HG03159 (cell line): Measurements from ENCODE around the gene RIMKLA.
A peak's percentile ranks its signal among the peaks of the same experiment; 100 is the strongest.

Source experiments
- ATAC-seq: cut with Tn5 transposase; IDR thresholded peaks from one replicate; pipeline ENCODE4 v1.9.1; 2021; ENCODE audit warnings: mild to moderate bottlenecking, moderate library complexity; ENCODE audit not compliant: unreplicated experiment

The RIMKLA gene

DNA sequence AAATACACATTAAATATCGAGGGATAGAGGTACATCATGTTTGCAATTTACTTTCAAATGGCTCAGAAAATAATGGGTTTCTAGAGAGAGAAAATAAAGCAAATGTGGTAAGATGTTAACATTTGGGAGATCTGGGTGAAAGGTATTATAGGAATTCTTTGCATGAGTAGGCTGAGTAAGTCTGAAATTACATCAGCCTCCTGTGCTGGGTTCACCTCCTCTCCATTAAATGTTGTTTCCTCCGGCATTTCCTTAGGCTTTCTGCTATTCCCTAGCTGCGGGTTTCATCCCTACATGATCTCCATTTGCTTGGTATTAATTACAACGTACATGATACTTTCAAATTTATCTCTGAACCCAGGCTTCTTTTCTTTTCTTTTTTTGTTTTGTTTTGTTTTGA lies 43.6 kb downstream of the RIMKLA start:
- ATAC-seq, result no peak

DNA sequence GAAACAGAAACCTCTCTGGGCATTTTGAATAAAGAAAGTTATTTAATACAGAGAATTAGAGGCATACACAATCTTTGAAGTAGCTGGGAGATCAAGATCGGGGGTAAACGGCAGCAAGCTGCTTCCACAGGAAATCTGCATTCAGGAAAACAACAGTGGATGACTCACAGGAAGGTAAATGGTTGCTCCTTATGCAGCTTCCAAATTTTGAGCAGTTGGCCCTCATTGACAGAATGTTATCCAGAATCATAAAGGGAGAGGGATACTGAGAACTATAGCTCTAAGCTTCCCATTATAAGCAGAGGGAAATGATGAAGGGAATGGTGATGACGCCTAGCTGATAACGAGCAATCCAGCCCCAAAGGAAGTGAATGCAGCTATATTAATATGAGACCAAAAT lies 46.6 kb downstream of the RIMKLA start:
- no peak for ATAC-seq

DNA sequence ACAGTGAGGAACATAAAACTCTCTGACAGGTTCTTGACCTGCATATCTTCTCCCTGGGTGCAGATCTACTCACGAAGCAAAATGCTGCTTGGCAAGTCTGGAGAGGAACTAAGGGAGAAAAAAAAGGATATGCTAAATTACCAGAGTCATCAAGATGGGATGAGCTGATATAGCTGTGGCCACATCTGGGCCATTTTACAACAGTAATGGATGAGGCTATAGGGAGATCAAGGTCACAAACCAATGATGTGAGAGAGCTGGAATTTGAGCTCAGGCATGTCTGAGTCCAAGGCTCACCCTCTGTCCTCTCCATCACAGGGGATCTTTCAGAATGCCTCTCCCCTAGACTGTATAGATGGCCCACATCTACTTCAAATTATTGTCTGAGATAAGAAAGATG lies 49.0 kb downstream of the RIMKLA start:
- ATAC-seq, result no peak

DNA sequence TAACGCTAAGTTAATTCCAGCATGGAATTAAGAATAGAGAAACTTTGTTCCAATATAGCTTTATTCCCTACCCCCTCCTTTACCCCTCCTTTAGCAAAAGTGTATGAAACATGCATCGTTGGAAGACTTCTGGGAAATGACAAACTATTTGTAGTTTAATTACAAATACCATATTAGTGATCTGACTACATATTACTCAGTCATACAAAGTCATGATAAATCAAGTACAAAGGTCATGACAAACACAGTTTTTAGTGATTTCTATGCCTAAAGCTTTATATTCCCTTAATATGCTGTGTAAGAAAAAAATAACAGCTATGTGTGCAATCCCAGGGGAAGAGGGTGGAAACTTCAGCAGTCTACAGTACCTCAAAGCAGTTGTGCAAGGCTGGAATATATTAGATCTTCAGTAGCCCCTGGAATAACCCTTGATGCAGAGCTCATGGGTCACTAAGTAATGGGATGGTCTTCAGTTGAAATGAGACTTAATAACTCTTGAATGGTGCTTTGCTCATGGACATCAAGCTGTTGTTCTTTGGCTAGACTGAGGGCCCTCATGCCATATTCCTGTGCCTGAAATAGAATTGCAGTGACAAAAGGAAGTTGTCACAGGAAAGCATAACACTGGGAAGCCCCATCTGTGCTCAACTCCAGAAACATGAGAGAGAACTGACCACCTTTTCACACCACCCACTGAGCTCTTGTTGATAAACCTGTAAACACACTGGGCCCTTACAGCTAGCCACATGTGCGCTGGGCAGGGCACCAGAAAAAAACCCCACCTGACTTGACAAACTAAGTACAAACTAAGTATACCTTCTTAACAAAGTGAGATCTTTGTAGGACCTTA lies 49.9 kb downstream of the RIMKLA start:
- no peak for ATAC-seq

DNA sequence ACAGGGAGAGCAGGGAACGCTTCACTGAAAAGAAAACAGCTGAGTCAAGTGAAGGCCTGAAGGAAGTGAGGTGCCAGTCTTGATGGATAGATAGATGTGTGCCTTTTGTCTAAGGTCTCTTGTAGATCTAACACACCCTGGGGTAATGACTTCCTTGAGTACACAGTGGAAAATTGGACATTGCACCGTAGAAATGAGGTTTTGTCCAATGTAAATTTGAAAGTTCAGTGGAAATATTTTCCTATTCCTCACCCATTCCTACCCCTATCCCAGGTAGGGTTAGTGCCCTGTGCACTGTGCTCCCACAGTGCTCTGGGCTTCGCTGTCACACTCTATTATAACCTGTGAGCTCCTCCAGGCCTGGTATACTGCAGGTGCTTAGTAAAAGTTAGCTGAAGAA lies 50.9 kb downstream of the RIMKLA start:
- no peak for ATAC-seq

DNA sequence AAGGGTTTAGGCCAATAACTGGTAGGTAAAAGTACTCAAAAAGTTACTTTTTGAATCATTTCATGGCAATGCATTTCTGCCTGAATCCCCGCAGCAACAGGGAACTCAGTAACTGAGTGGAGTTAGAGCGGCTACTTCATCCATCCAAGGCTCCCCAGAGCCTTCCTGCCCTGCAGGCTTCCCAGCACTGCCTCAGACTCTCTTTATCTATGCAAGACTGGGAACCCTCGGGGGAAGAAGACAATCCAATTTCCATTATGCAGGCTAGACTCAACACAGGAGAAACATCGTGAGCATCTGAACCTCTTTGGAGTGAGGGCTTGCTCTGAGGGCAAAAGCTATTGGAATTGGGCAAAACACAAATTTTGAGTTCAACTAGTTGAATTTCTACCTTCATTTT lies 52.1 kb downstream of the RIMKLA start:
- no peak for ATAC-seq

DNA sequence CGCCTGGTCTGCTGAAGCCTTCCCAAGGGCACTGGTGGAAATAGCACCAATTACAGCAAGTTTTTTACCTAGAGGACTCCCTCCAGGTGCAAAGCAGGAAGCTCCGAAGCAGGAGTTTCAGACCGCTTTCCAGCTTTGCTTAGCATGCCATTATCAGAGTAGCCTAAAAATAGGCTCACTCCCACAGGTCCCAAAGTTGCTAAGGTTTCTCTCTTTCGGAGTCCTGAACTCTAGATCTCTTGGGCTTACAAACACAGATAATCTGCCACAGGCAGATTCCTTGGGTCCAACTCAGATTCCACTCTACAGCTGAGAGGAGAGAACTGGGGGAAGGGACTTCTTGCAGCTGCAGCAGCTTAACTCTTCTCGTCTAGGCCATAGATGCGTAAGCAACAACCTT lies 52.8 kb downstream of the RIMKLA start:
- no peak for ATAC-seq

DNA sequence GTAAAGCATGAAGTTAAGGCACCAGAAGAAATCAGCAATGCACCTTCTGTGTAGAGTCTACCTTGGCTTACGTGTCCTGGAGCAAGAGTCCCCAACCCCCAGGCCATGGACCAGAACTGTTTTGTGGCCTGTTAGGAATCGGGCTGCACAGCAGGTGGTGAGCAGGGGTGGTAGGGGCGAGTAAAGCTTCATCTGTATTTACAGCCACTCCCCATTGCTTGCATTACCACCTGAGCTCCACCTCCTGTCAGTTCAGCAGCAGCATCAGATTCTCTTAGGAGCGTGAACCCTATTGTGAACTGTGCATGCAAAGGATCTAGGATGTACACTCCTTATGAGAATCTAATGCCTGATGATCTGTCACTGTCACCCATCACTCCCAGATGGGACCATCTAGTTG lies 53.7 kb downstream of the RIMKLA start:
- ATAC-seq, result no peak

DNA sequence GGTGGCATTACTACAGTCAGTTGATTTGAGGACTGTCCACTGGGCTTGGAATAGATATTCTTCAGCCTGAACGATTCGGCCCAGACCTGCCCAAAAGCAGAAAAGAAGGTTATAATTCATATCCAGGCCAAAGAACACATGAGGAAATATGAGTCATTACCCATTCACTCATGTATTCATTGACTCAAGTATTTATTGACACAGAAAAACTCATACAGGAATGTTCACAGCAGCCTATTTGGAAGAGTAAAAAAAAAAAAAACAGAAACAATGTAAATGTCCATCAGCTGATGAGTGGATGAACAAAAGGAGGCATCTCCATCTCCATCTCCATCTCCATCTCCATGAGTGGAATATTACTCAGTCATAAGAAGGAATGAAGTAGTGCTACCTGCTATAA lies 59.3 kb downstream of the RIMKLA start:
- no peak for ATAC-seq

DNA sequence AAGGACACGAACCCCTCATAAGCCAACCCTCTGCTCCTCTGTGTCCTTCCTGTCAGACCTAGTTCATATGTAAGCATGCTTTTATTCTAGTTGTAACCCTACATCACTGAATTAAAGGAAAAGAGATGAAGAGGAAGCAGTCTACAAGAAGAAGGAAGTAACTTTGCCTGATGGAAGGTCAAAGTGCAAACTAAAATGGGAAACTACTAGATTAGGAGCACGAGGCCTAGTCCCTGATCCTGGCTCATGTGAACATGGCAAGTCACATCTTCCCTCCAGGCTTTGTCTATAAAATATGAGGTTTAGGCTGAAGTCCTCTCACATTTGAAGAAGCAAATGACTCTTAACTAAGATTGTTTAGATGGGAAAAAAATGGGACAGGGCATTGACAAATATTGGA lies 62.1 kb downstream of the RIMKLA start:
- ATAC-seq, result no peak

DNA sequence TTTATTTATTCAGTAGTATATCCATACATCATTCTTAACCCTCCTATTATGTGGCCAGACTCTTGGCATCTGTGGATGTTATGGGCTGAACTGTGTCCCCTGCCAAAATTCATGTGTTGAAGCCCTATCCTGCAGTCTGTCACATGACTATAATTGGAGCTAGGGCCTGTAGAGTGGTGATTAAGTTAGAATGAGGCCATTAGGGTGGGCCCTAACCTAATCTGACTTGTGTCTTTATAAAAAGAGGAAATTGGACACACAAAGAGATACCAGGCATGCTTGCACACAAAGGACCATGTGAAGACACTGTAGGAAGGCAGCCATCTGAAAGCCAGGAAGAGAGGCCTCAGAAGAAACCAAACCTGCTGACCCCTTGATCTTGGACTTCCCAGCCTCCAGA lies 68.7 kb downstream of the RIMKLA start:
- no peak for ATAC-seq

DNA sequence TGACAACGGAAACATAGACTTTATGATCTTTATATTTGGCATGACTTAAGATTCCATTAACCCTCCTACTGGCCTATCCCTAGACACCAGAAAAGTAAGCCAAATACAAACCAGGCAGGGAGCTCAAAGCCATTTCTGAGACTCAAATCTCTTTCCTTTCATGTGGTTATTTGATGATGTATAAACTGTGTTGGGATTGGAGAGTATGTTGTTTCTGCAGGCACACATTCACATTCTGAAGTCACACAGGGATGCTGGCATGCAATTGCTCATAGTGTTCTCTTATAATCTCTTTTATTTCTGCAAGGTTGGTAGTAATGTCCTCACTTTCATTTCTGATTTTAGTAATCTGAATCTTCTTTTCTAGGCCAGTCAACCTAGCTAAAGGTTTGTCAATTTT lies 69.5 kb downstream of the RIMKLA start:
- no peak for ATAC-seq

DNA sequence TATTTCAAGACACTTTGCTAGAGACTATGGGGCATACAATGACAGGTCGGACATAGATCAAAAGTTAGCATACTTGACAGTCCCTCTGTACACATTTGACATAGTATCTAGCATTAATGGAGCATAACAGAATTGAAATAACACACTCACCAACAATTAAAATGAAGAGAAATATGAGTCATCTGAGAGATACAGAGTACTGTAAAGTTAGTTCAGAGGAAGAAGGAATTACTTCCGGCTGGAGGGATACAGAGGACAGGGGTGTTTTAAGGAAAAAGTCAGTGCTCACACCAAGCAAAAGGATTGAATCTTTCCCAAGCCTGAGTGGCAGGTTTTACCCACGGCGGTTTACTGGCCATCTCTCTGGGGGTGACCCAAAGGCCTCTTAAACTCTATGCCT lies 72.8 kb downstream of the RIMKLA start:
- ATAC-seq, result no peak

DNA sequence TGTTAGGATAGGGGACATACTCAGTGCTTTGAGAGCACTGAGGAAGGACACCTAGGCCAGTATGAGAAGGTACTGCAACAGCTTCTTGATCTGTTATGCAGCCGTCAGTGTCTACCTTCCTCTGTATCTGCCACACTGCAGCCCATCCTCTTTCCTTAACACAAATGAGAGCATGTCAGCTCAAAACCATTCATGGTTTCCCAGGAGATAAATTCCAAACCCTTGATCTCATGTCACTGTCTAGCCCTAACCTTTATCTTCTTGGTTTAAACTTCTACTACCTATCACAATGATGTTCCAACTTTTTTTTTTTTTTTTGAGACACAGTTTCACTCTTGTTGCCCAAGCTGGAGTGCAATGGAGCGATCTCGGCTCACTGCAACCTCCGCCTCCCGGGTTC lies 73.8 kb downstream of the RIMKLA start:
- no peak for ATAC-seq

DNA sequence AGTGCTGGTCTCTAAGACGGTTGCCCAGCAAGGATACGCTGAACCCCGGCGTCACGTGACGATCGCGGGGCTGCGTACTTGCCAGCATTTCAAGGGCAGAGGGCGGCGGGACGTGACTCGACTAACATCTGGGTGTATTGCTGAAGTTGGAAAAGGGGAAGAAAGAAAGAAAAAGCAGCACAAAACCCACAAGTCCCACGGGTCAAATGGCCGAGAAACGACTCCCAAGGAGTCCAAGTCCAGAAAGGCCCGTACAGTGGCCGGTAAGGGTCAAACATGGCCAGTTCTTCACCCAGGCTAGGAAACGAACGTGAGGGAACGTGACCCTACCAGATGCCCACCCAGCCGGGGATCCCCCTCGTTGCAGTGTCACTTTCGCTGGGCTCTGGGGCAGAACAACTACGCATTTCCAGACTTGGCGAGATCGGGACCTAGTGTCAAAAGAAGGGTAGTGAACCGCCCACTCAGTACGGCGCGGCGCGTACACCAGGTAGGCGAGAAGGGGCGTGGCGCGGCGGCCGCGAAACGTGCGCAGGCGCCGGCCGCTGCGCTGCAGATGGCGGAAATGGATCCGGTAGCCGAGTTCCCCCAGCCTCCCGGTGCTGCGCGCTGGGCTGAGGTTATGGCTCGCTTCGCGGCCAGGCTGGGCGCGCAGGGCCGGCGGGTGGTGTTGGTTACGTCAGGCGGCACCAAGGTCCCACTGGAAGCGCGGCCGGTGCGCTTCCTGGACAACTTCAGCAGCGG lies 75.6 kb downstream of the RIMKLA start, which contains the start of the genes PPCS and ZMYND12:
TSS of gene PPCS (plus strand) at position 534 of the 744 bp plus-strand sequence. CDS start at position 557, 23 bp downstream.
TSS of gene ZMYND12 (minus strand) at position 13 of the 744 bp plus-strand sequence. CDS start 25 bp downstream, outside the sequence.
- peak; percentile 81 for ATAC-seq

DNA sequence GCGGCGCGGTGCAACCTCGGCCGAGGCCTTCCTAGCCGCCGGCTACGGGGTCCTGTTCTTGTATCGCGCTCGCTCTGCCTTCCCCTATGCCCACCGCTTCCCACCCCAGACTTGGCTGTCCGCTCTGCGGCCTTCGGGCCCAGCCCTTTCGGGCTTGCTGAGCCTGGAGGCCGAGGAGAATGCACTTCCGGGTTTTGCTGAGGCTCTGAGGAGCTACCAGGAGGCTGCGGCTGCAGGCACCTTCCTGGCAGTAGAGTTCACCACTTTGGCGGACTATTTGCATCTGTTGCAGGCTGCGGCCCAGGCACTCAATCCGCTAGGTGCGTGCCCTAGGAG lies 76.1 kb downstream of the RIMKLA start:
- ATAC-seq, result peak; percentile 60

DNA sequence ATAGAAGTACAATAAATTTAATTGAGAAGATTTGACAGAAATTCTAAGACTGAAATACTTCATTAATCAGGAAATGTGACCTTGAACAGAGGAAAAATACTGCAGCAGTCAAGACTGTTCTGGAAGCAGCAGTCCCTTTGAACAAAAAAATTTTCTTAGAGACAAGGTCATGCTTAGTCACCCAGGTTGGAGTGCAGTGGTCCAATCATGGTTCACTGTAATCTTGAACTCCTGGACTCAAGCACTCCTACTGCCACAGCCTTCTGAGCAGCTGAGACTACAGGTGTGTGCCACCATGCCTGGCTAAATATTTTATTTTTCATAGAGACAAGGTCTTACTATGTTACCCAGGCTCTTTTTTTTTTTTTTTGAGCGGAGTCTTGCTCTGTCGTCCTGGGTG lies 80.6 kb downstream of the RIMKLA start:
- no peak for ATAC-seq

DNA sequence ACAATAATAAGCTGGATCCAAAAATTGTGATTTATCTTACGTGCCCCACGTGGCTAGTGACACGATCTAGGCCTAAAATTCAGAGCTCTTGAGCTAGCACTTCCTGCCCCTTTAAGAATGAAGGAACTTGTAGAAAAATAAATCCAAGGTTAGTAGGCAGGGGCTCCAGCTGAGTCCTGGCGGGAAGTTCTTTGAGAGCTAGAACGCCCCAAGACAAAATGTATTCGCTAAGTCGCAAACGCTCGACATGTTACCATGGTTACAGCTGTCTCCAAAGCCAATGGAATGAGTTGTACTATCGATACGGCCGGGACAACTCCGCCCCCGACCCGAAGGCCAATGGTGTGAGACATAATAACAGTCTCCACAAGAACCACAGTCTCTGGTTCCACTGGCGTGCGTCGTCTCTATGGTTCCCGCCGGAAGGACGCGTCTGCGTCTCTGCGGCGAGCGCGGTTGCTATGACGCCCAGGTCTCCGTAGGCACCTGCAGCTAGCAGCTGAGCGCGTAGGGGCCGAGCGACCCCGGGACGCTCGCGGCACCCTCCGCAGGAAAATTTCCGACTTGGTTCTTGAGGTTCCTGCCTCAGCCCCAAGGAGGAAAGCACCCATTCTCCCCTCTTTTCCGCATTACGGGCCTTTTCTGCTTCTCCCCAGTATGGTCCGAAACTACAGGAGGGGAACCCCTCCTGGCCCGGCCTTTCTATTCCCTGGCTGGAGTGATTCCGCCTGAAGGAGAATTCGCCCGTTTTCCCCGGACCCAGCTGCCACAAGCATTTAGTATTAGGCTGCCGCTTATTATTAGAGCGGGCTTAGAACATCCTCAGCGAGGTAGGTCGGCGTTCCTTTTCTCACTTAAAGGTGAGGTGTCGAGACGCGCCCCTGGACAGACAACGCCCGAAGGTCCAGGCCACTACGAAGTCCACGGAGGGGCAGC lies 82.5 kb downstream of the RIMKLA start, which contains the start of gene CCDC30:
TSS of gene CCDC30 (plus strand) at position 459 of the 936 bp plus-strand sequence. CDS start 17,266 bp downstream, outside the sequence.
- ATAC-seq, result peak; percentile 98

DNA sequence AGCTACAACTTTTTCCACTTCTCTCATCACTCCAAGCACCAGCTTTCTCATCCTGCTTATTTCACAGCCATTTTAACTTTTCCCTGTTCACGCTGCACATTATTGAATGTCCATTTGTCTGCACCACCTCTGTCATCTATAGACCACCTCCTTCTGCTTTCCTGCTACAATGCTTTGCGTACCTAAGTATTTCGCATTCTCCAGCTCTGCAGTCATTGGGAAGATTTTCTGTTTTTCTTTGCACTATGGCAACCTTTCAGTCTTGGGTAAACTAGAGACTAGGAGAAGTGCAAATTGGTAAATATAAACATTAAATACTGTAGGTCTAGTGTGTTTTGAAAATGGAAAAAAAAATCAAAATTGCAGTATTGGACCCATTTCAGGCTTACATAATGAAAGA lies 83.3 kb downstream of the RIMKLA start:
- ATAC-seq, result no peak

DNA sequence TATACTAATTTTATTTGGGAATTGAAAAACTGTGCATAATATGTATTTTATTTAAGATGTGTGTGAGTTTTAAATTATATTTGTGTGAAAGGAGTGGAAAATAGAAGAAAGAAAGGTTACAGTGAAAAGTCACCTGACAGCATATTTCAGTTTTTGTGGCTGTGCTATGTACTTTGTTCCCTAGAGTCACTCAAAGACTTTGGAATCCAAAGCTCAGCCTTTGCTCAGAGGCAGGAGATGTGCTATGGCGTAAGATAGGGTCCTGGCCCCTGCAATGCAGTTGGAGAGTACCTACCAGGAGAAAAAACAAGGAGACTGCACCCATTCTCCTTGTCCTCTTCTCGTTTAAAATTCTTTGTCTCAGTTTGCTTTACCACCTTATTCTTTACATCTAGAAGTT lies 85.4 kb downstream of the RIMKLA start:
- no peak for ATAC-seq

DNA sequence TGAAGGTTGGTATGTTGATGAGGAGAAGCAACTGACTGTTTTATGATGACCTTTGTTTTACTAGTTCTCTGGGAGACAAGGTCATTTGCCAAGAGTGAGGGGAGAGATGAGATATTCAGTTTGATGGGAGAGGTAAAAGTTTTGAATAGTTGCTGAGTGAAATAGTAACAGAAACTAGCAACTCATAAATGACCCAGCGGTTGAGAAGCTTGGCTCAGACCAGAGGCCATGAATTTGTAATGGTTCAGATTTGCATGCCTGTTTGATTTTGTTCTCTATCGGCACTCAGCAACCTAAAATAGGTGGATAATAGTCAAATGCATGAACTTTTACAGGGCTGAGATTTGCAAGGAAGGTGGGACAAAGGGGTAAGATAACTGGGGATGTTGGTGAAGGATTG lies 89.1 kb downstream of the RIMKLA start:
- ATAC-seq, result no peak
